Melanocyte of skin (primary cell): ENCODE data around the gene DGKZ. TPM values are rescaled to one million over a fixed set of nuclear protein-coding genes. Genes with fewer than 3 reads are reported as not detected.

Experiments used
- small RNA-seq, 2 donors: library from RNA; depleted of rRNA; stranded (forward); fragments of <200 nt; gene quantifications; one replicate each; pipeline ENCODE3, GENCODE V24; 2012
- total RNA-seq, 2 donors: library from RNA; depleted of rRNA; stranded (reverse); fragments of >200 nt; gene quantifications; 2 replicates each; pipeline ENCODE4 v1.2.3, GENCODE V29; 2012

DGKZ gene
- 10 to 100 TPM; 40.3 to 46.3 TPM for total RNA-seq

GRCh38 chr11:46346886-46347636 is at the start of gene DGKZ:
Gene DGKZ (plus strand): TSS chr11:46347463. CDS start chr11:46347660, 197 bp downstream.

GRCh38 chr11:46381048-46381818 is 34.0 kb downstream of the DGKZ start, which contains the start of gene MDK:
Gene MDK (plus strand): TSS chr11:46381669. CDS start chr11:46382058, 389 bp downstream.

GRCh38 chr11:46391578-46392420 is 44.5 kb downstream of the DGKZ start, which contains the start of gene CHRM4:
Gene CHRM4 (minus strand): TSS chr11:46391776. CDS start chr11:46386557, 5,219 bp downstream.

Small RNA genes lying within 50 kb of the gene (small RNA-seq; reads per million reads assigned to genes)
- 0.51 to 0.70 reads per million in 2 donors for gene MIR4688

Other genes with a start within 250 kb of the DGKZ start
- gene PHF21A, start 226.0 kb upstream of the DGKZ start, total RNA-seq, result 10 to 100 TPM in 1 of 2 donors, 1 to 10 TPM in 1; 10.0 to 11.4 TPM
- under 1 TPM; under 0.01 to 0.33 TPM for gene CREB3L1, start 69.8 kb upstream of the DGKZ start, total RNA-seq
- 10 to 100 TPM in 1 of 2 donors, 1 to 10 TPM in 1; 5.0 to 15.8 TPM for gene MDK, start 34.2 kb downstream of the DGKZ start, total RNA-seq
- under 1 TPM; 0.33 to 0.34 TPM for gene CHRM4, start 44.3 kb downstream of the DGKZ start, total RNA-seq
- gene AMBRA1, start 246.6 kb downstream of the DGKZ start, total RNA-seq, result 10 to 100 TPM; 42.0 to 47.6 TPM